HepG2 (cell line): ENCODE measurements around the gene LDLRAD2. TPM values are rescaled to one million over a fixed set of nuclear protein-coding genes. Genes with fewer than 3 reads are reported as not detected.

Experiments used
- ATAC-seq: fragments of 200-7000 bp; cut with Tn5 transposase; 3 replicates; pipeline ENCODE4 v1.9.1; 2020; ENCODE audit warnings: mild to moderate bottlenecking, moderate library complexity
- BruUV-seq: library from RNA; stranded (reverse); fragments of 400-500 nt; replicated peaks from 2 replicates; lab custom pipeline; 2021; lab: Mats Ljungman, UMichigan
- CTCF ChIA-PET: fragments of 300-600 bp; formaldehyde crosslinking; extraction: SDS; loops from one replicate; lab custom pipeline; 2021; ENCODE audit warnings: low total read pairs, inconsistent platforms, low intra/inter-chr PET ratio; lab: Yijun Ruan, JAX
- POLR2A ChIA-PET: fragments of 350-600 bp; sonication (Branson Sonifier 250); formaldehyde crosslinking; loops from one replicate; lab custom pipeline; 2020; ENCODE audit warnings: antibody characterized with exemption, inconsistent platforms; lab: Yijun Ruan, JAX
- DNase-seq: peaks from one replicate; pipeline ENCODE4 v3.0.0-alpha.2; 2015; ENCODE audit warnings: low spot score
- FAIRE-seq: peaks from 3 replicates; lab custom pipeline; 2011; peaks lifted over from hg19 to GRCh38; lab: Jason Lieb, UNC
- H2AFZ ChIP-seq: one replicate; pipeline ENCODE4 v1.6.1; 2011; ENCODE audit warnings: low read length, inconsistent platforms
- H3K27ac ChIP-seq: fragments of 300-600 bp; 3 replicates; pipeline ENCODE4 v1.8.0; 2011; ENCODE audit warnings: mixed run types, mild to moderate bottlenecking, mixed read lengths, low read length, inconsistent platforms; ENCODE audit not compliant: insufficient read depth; ENCODE audit errors: extremely low read length
- H3K27me3 ChIP-seq, 2 experiments: fragments of 200-600 bp in 1 of 2; 2 replicates in 1 of 2; 3 replicates in 1 of 2; pipeline versions ENCODE4 v1.6.0 to v1.8.0; 2011; ENCODE audit warnings: low read length in 2 of 2, mild to moderate bottlenecking in 2 of 2, moderate library complexity in 2 of 2, inconsistent platforms in 1 of 2; ENCODE audit not compliant: insufficient read depth in 2 of 2, control insufficient read depth in 1 of 2
- H3K36me3 ChIP-seq, 2 experiments: fragments of 200-600 bp in 1 of 2; replicated peaks in 1 of 2; 2 replicates in 1 of 2; 3 replicates in 1 of 2; pipeline versions ENCODE4 v1.5.1 to v1.8.0; 2011; ENCODE audit warnings: low read length in 2 of 2, inconsistent platforms in 1 of 2; ENCODE audit not compliant: insufficient read depth in 2 of 2, control insufficient read depth in 1 of 2
- H3K4me1 ChIP-seq: 2 replicates; pipeline ENCODE4 v1.5.1; 2012; ENCODE audit warnings: low read length, inconsistent platforms; ENCODE audit not compliant: insufficient read depth
- H3K4me2 ChIP-seq: 2 replicates; pipeline ENCODE4 v1.6.0; 2011; ENCODE audit warnings: low read depth, low read length, inconsistent platforms
- H3K4me3 ChIP-seq, 3 experiments: fragments of 200-600 bp in 1 of 3; sonication (generic), shearing (Covaris generic) in 1 of 3; replicated peaks in 1 of 3; 2 replicates each; pipeline ENCODE4 v1.5.1; 2011 to 2016; ENCODE audit warnings: low read length in 3 of 3, inconsistent platforms in 2 of 3, low read depth in 2 of 3, mild to moderate bottlenecking in 2 of 3, control low read depth in 1 of 3, mixed read lengths in 1 of 3; ENCODE audit not compliant: insufficient read depth in 1 of 3
- H3K79me2 ChIP-seq: one replicate; pipeline ENCODE4 v1.6.1; 2011; ENCODE audit warnings: low read length, inconsistent platforms; ENCODE audit not compliant: insufficient read depth
- H3K9ac ChIP-seq: 2 replicates; pipeline ENCODE4 v1.6.0; 2011; ENCODE audit warnings: mild to moderate bottlenecking, low read depth, low read length, inconsistent platforms; ENCODE audit not compliant: insufficient read depth
- H3K9me3 ChIP-seq: 2 replicates; pipeline ENCODE4 v1.5.1; 2012; ENCODE audit warnings: mild to moderate bottlenecking, low read length
- H4K20me1 ChIP-seq: 2 replicates; pipeline ENCODE4 v1.6.0; 2011; ENCODE audit warnings: inconsistent platforms, mild to moderate bottlenecking, low read length, moderate library complexity; ENCODE audit not compliant: insufficient read depth
- TARDBP ChIP-seq: sonication (generic); formaldehyde crosslinking; IDR thresholded peaks from 2 replicates; pipeline ENCODE4 v1.8.0; 2022; ENCODE audit warnings: mild to moderate bottlenecking, missing genetic modification reagents
- ZKSCAN5 ChIP-seq: sonication (generic); formaldehyde crosslinking; IDR thresholded peaks from 2 replicates; pipeline ENCODE4 v1.5.1; 2020; ENCODE audit warnings: mild to moderate bottlenecking, missing genetic modification reagents
- WGBS: methylation state at CpG from one replicate; pipeline ENCODE4 v1.1.6; 2017; ENCODE audit warnings: low lambda C conversion rate; 5-methylcytosine and 5-hydroxymethylcytosine counted together
- in situ Hi-C: cut with HindIII; loops from 2 replicates; pipeline ENCODE4 v1.10.0; 2017; ENCODE audit warnings: low pct_unique_long_range_greater_than_20kb; ENCODE audit not compliant: extremely low pct_ligation_motif_present
- intact Hi-C: fragments of 100-400 bp; cut with micrococcal nuclease; formaldehyde crosslinking; loops from one replicate; pipeline ENCODE4 v1.10.0; 2022; ENCODE audit not compliant: unreplicated experiment
- polyA plus RNA-seq, 8 experiments: library from polyadenylated mRNA; depleted of rRNA in 3 of 8; stranded (reverse) in 7 of 8; unstranded in 1 of 8; fragments of >200 nt; fragmentation: Illumina TruSeq in 4 of 8; extraction: Trizol in 4 of 8; gene quantifications; 2 replicates each; pipeline versions ENCODE4 v1.2.1 to v1.2.3, GENCODE V29; 2011 to 2016; ENCODE audit warnings: low read depth in 4 of 8, missing spikeins in 1 of 8, mixed read lengths in 1 of 8; ENCODE audit not compliant: insufficient read depth in 1 of 8
- total RNA-seq, 5 experiments: library from RNA; depleted of rRNA; stranded (reverse); fragments of >200 nt; fragmentation: Illumina TruSeq; extraction: Trizol; gene quantifications; 2 replicates each; pipeline ENCODE4 v1.2.3, GENCODE V29; 2016; ENCODE audit warnings: low read depth in 1 of 5
- TF ChIP-seq, protein P1 (sequence below): sonication (generic); formaldehyde crosslinking; IDR thresholded peaks from 2 replicates; pipeline ENCODE4 v1.5.1; 2020; ENCODE audit warnings: missing genetic modification reagents, mild to moderate bottlenecking, borderline replicate concordance
- TF ChIP-seq, protein P2 (sequence below): sonication (generic); formaldehyde crosslinking; IDR thresholded peaks from 2 replicates; pipeline ENCODE4 v1.8.0; 2022; ENCODE audit warnings: mild to moderate bottlenecking, missing genetic modification reagents
- TF ChIP-seq, protein P3 (sequence below): fragments of 450-650 bp; IDR thresholded peaks from 2 replicates; pipeline ENCODE4 v1.6.1; 2017

The LDLRAD2 gene
- total and polyA plus RNA-seq, 2 of the 13 experiments (the other 11 are each of a cell fraction or from before 2014, with no cell fraction given): not detected

DNA sequence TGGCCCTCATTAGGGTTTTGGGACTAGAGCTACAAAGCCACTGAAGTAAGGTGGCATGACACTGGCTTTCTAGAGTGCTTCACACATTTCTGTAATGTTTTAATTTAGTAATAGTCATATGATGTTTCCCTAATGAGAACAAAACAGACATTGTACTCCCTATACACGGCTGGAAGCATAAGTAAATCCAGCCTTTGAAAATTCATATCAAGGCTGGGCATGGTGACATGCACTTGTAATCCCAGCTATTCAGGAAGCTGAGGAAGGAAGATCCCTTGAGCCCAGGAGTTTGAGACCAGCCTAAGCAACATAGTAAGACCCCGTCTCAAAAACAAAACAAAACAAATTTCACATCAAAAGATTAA is 36.5 kb upstream of the LDLRAD2 start:
- H4K20me1 ChIP-seq: peaks cover 58% of the 10 kb centered on the region
- H3K9me3 ChIP-seq: no peaks in the 10 kb centered on the region
- 0 out of 5 replicates have a peak, but pooled peaks cover 0 to 3% of the 10 kb centered on the region in 2 experiments for H3K36me3 ChIP-seq
- no peak overlapping the region for H2AFZ ChIP-seq
- TF ChIP-seq ZKSCAN5 (CRISPR knock-in tag): no peak
- TF ChIP-seq TARDBP (CRISPR knock-in tag): no peak
- TF ChIP-seq, protein P1, sequence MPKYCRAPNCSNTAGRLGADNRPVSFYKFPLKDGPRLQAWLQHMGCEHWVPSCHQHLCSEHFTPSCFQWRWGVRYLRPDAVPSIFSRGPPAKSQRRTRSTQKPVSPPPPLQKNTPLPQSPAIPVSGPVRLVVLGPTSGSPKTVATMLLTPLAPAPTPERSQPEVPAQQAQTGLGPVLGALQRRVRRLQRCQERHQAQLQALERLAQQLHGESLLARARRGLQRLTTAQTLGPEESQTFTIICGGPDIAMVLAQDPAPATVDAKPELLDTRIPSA (CRISPR knock-in tag): no peak
- TF ChIP-seq, protein P2, sequence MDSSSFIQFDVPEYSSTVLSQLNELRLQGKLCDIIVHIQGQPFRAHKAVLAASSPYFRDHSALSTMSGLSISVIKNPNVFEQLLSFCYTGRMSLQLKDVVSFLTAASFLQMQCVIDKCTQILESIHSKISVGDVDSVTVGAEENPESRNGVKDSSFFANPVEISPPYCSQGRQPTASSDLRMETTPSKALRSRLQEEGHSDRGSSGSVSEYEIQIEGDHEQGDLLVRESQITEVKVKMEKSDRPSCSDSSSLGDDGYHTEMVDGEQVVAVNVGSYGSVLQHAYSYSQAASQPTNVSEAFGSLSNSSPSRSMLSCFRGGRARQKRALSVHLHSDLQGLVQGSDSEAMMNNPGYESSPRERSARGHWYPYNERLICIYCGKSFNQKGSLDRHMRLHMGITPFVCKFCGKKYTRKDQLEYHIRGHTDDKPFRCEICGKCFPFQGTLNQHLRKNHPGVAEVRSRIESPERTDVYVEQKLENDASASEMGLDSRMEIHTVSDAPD (CRISPR knock-in tag): no peak
- TF ChIP-seq, protein P3, sequence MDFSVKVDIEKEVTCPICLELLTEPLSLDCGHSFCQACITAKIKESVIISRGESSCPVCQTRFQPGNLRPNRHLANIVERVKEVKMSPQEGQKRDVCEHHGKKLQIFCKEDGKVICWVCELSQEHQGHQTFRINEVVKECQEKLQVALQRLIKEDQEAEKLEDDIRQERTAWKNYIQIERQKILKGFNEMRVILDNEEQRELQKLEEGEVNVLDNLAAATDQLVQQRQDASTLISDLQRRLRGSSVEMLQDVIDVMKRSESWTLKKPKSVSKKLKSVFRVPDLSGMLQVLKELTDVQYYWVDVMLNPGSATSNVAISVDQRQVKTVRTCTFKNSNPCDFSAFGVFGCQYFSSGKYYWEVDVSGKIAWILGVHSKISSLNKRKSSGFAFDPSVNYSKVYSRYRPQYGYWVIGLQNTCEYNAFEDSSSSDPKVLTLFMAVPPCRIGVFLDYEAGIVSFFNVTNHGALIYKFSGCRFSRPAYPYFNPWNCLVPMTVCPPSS: no peak
- H3K79me2 ChIP-seq: peaks cover 79% of the 10 kb centered on the region
- H3K4me2 ChIP-seq: no peak overlapping the region
- no peak overlapping the region for H3K4me3 ChIP-seq
- no peak overlapping the region for H3K27ac ChIP-seq
- in situ Hi-C loops (no loop called here), intact Hi-C loops (no loop called here)
- ChIA-PET POLR2A (no interaction called here), CTCF (no interaction called here)
- WGBS: 73% methylated on average over 2 of the region's 2 CpGs
- ATAC-seq: no peak
- no peak for DNase-seq
- no TSS peak for BruUV-seq
- H3K27me3 ChIP-seq: no peaks in the 10 kb centered on the region
- H3K9ac ChIP-seq: no peak overlapping the region
- peaks cover 52% of the 10 kb centered on the region for H3K4me1 ChIP-seq
- FAIRE-seq: no peak
